ENCODE data around the gene SNX33.
"Not testable (repeated sequence)": the region's sequence is repeated elsewhere in the genome, so short reads cannot be mapped to it uniquely, and the experiment has no call there.

The SNX33 gene

GRCh38 chr15:75697974-75698747, 50.4 kb downstream of the SNX33 start:
- not testable (repeated sequence) for H3K9ac ChIP-seq (ENCODE audit: low read depth, low read length); H3K27ac ChIP-seq (ENCODE audit: low read depth, low read length); H3K36me3 ChIP-seq (ENCODE audit: insufficient read depth, low read length); H3K4me3 ChIP-seq (ENCODE audit: low read length); H3K9me3 ChIP-seq (ENCODE audit: insufficient read depth, low read depth, low read length); H3K27me3 ChIP-seq (ENCODE audit: insufficient read depth, low read length)
- peaks cover 16% of the 10 kb centered on the region for H3K4me1 ChIP-seq (ENCODE audit: insufficient read depth, low read length)
- 85% methylated on average over 15 of the region's 21 CpGs for WGBS

GRCh38 chr15:75699517-75699916, 51.8 kb downstream of the SNX33 start:
- WGBS: 83% methylated on average over 5 of the region's 7 CpGs
- not testable (repeated sequence) for H3K36me3 ChIP-seq (ENCODE audit: insufficient read depth, low read length); H3K27me3 ChIP-seq (ENCODE audit: insufficient read depth, low read length); H3K4me1 ChIP-seq (ENCODE audit: insufficient read depth, low read length); H3K4me3 ChIP-seq (ENCODE audit: low read length); H3K9me3 ChIP-seq (ENCODE audit: insufficient read depth, low read depth, low read length); H3K9ac ChIP-seq (ENCODE audit: low read depth, low read length); H3K27ac ChIP-seq (ENCODE audit: low read depth, low read length)

GRCh38 chr15:75699961-75700874, 52.5 kb downstream of the SNX33 start:
- not testable (repeated sequence) for H3K27ac ChIP-seq (ENCODE audit: low read depth, low read length); H3K4me3 ChIP-seq (ENCODE audit: low read length); H3K4me1 ChIP-seq (ENCODE audit: insufficient read depth, low read length); H3K9me3 ChIP-seq (ENCODE audit: insufficient read depth, low read depth, low read length); H3K9ac ChIP-seq (ENCODE audit: low read depth, low read length); H3K36me3 ChIP-seq (ENCODE audit: insufficient read depth, low read length); H3K27me3 ChIP-seq (ENCODE audit: insufficient read depth, low read length)
- WGBS: 79% methylated on average over 8 of the region's 17 CpGs

GRCh38 chr15:75701071-75702003, 53.6 kb downstream of the SNX33 start:
- H3K4me1 ChIP-seq (ENCODE audit: insufficient read depth, low read length); H3K36me3 ChIP-seq (ENCODE audit: insufficient read depth, low read length); H3K9ac ChIP-seq (ENCODE audit: low read depth, low read length); H3K27ac ChIP-seq (ENCODE audit: low read depth, low read length); H3K4me3 ChIP-seq (ENCODE audit: low read length); H3K27me3 ChIP-seq (ENCODE audit: insufficient read depth, low read length); H3K9me3 ChIP-seq (ENCODE audit: insufficient read depth, low read depth, low read length): not testable (repeated sequence)
- WGBS: 90% methylated on average over 12 of the region's 13 CpGs

DNA sequence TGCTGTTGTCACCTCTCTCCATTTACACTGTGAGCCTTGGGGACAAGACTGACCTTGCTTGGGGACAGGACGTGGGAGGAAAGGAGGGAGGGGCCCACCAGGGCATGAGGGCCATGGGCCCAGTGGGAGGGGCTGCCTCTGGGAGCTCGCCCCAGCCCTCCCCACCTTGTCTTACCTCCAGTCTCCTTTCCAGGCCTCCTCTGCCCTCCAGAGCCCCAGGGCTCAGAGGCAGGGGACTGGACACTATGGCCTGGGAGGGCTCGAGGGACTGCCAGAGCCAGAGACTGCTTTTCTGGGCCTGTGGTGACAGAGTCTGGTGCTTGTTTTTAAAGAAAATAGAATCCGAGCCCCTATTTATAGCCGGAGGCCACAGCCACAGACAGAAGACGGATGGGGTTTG, 54.7 kb downstream of the SNX33 start:
- 85% methylated on average over 2 of the region's 6 CpGs for WGBS
- H3K9ac ChIP-seq (ENCODE audit: low read depth, low read length): no peak overlapping the region

DNA sequence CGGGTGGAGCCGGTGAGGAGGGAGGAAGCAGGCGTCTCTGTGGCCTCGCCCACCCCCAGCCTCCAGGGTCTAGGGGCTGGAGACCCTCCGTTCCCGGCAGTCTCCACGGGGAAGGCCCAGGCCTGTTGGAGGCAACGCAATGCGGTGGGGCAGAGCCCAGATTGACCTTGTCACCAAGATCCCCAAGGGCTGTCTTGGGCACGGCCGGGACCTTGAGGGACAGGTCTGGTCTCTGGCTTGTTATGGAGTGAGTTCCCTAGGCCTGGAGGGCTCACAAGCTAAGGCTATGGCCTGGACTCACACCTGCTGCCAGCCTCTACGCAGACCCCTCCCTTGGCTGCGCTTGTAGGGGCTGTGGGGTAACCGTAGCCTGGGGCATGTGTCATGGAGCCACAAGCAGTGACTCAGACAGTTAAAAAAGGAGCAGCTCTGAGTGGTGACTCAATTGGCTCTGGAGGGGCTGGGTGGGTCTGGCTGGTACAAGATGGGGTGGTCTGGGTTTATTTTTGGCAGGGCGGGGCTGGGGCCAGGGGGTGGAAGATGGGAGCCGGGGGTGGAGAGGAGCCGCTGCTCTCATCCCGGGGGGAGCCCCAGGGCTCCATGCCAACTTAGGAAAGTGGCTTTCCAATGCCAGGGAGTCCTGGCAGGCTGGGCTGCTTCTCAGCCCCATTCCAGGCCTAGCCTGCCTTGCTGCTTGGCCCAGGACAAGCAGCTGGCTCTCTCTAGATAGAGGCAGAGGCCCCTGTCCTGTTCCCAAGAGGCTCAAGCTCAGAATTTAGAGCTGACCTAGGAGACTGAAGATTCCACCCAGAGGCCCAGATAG, 55.9 kb downstream of the SNX33 start:
- H3K4me3 ChIP-seq (ENCODE audit: low read length); H3K36me3 ChIP-seq (ENCODE audit: insufficient read depth, low read length); H3K27me3 ChIP-seq (ENCODE audit: insufficient read depth, low read length); H3K4me1 ChIP-seq (ENCODE audit: insufficient read depth, low read length); H3K9me3 ChIP-seq (ENCODE audit: insufficient read depth, low read depth, low read length); H3K9ac ChIP-seq (ENCODE audit: low read depth, low read length); H3K27ac ChIP-seq (ENCODE audit: low read depth, low read length): not testable (repeated sequence)
- 94% methylated on average over 6 of the region's 18 CpGs for WGBS

More for the DNA sequence above, 54.7 kb downstream of the SNX33 start:
- no peak overlapping the region for H3K27ac ChIP-seq (ENCODE audit: low read depth, low read length)
- no peaks in the 10 kb centered on the region for H3K4me1 ChIP-seq (ENCODE audit: insufficient read depth, low read length)
- no peaks in the 10 kb centered on the region for H3K27me3 ChIP-seq (ENCODE audit: insufficient read depth, low read length)
- H3K4me3 ChIP-seq (ENCODE audit: low read length): no peak overlapping the region
- H3K36me3 ChIP-seq (ENCODE audit: insufficient read depth, low read length): no peaks in the 10 kb centered on the region
- H3K9me3 ChIP-seq (ENCODE audit: insufficient read depth, low read depth, low read length): no peaks in the 10 kb centered on the region

DNA sequence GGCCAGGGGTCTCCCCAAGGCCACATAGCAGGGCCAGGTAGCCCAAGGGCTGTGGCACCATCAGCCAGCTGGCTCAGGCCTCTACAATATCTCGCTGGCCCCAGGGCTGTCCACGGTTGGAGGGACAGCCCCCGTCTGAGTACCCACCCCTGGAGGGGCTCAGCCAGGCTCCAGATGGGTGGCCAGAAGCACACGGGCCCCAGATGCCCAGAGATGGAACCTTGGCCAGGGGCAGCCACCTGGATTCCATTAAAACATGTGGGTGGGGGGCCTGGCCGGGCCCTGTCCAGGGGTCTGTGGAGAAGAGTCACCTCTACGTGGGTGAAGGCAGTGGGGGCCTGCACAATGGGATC, 56.5 kb downstream of the SNX33 start:
- Histone ChIP-seq H3K27ac (ENCODE audit: low read depth, low read length) (no peak overlapping the region), H3K4me3 (ENCODE audit: low read length) (no peak overlapping the region), H3K4me1 (ENCODE audit: insufficient read depth, low read length) (no peaks in the 10 kb centered on the region), H3K9ac (ENCODE audit: low read depth, low read length) (no peak overlapping the region), H3K27me3 (ENCODE audit: insufficient read depth, low read length) (no peaks in the 10 kb centered on the region), H3K9me3 (ENCODE audit: insufficient read depth, low read depth, low read length) (no peaks in the 10 kb centered on the region), H3K36me3 (ENCODE audit: insufficient read depth, low read length) (no peaks in the 10 kb centered on the region)
- WGBS: 90% methylated on average over 6 of the region's 6 CpGs

DNA sequence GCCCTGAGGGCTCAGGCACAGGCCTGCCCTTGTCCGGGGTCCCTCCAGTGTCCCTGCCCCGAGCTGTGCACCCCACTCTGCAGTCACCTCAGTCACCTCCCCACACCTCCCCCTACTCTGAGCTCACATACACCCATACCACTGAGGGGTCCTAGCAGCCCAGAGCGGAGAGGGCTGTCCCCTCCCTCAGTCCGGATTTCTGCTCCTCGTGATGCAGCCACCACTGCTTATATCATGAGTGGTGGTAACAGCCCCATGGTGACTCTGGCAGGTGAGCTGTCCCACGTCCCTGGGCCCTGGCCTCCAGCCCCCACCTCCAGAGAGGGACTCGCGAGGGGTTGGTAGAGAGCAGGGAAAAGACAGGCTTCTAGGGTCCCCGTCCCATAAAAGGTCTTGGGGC, 56.9 kb downstream of the SNX33 start:
- WGBS: 93% methylated on average over 9 of the region's 9 CpGs
- Histone ChIP-seq H3K27me3 (ENCODE audit: insufficient read depth, low read length) (no peaks in the 10 kb centered on the region), H3K9me3 (ENCODE audit: insufficient read depth, low read depth, low read length) (no peaks in the 10 kb centered on the region), H3K4me3 (ENCODE audit: low read length) (no peak overlapping the region), H3K36me3 (ENCODE audit: insufficient read depth, low read length) (no peaks in the 10 kb centered on the region), H3K27ac (ENCODE audit: low read depth, low read length) (no peak overlapping the region), H3K9ac (ENCODE audit: low read depth, low read length) (no peak overlapping the region), H3K4me1 (ENCODE audit: insufficient read depth, low read length) (no peaks in the 10 kb centered on the region)

DNA sequence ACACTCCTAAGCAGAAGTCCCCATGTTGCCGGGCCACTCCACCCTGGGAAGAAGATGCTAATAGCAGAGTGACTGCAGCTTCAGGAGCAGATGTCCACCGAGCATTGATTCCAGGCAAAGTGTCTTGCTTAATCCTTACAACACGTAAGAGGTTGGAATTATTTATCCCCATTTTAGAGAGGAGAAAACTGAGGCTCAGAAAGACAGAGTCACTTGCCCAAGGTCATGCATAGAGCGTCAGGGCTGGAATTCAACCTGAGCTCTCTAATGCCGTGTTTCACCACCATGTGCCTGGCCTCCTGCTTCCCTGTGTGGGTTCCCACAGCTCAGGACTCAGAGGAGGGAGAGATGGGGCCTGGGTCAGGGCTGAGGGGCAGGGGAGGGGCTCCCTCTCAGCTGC, 57.7 kb downstream of the SNX33 start:
- H3K27ac ChIP-seq (ENCODE audit: low read depth, low read length); H3K4me1 ChIP-seq (ENCODE audit: insufficient read depth, low read length); H3K4me3 ChIP-seq (ENCODE audit: low read length); H3K9me3 ChIP-seq (ENCODE audit: insufficient read depth, low read depth, low read length); H3K9ac ChIP-seq (ENCODE audit: low read depth, low read length); H3K27me3 ChIP-seq (ENCODE audit: insufficient read depth, low read length); H3K36me3 ChIP-seq (ENCODE audit: insufficient read depth, low read length): not testable (repeated sequence)
- WGBS: 88% methylated on average over 5 of the region's 5 CpGs

DNA sequence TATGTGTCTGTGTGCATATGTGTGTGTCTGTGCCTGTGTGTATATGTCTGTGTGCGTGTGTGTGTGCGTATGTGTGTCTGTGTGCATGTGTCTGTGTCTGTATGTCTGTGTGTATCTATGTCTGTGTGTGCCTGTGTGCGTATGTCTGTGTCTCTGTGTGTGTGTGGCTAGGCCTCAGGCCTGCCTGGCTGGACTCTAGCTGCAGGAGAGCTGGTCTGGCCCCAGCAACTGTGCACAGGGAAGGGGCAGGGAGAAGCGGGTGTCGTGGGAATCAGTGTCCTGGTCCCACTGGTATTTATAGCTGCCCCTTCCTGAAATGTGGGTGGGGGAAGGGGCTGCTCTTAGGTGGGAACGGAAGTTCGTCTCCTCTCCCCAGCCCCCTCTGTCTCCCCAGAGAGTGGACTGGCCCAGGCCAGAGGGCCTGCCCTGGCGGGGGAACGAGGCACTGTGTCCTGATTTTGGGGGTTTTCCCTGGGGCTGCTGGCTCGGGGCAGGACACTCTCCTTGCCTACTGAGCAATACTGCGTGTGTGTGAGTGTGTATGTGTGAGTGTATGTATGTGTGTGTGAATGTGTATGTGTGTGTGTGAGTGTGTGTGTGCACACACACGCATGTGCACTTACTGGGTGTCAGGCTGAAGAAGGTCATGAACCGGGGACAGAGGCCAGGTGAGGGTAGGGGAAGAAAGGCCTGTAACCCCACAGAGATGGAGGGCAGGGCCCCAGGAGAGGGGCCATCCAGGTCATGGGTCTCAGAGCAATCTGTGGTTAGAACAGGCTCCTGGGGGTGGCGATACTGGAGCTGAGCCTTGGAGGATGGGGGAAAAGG, 58.4 kb downstream of the SNX33 start:
- Histone ChIP-seq H3K9me3 (ENCODE audit: insufficient read depth, low read depth, low read length) (no peaks in the 10 kb centered on the region), H3K27ac (ENCODE audit: low read depth, low read length) (no peak overlapping the region), H3K4me1 (ENCODE audit: insufficient read depth, low read length) (no peaks in the 10 kb centered on the region), H3K27me3 (ENCODE audit: insufficient read depth, low read length) (no peaks in the 10 kb centered on the region), H3K4me3 (ENCODE audit: low read length) (no peak overlapping the region), H3K9ac (ENCODE audit: low read depth, low read length) (no peak overlapping the region), H3K36me3 (ENCODE audit: insufficient read depth, low read length) (no peaks in the 10 kb centered on the region)
- WGBS: 89% methylated on average over 14 of the region's 14 CpGs
